Neutrophil (primary cell): ENCODE measurements around the gene MDK.

ENCODE experiments used
- H3K27ac ChIP-seq: fragments of 200-600 bp; sonication (generic); 2 replicates; pipeline ENCODE4 v1.5.1; 2016; ENCODE audit warnings: mild to moderate bottlenecking, moderate library complexity
- H3K27me3 ChIP-seq: fragments of 200-600 bp; sonication (generic); 2 replicates; pipeline ENCODE4 v1.6.0; 2016; ENCODE audit warnings: mild to moderate bottlenecking
- H3K36me3 ChIP-seq: fragments of 200-600 bp; sonication (generic); 2 replicates; pipeline ENCODE4 v1.5.1; 2017
- H3K4me1 ChIP-seq, 2 experiments: fragments of 200-600 bp in 1 of 2; sonication (generic) in 1 of 2; 1 replicate in 1 of 2; 2 replicates in 1 of 2; pipeline versions ENCODE4 v1.5.1 to v1.6.1; 2013 to 2016; ENCODE audit warnings: low read depth in 1 of 2, low read length in 1 of 2, mild to moderate bottlenecking in 1 of 2, moderate library complexity in 1 of 2; ENCODE audit not compliant: control insufficient read depth in 1 of 2, insufficient read depth in 1 of 2
- H3K4me3 ChIP-seq, 2 experiments: fragments of 200-600 bp in 1 of 2; sonication (generic) in 1 of 2; 1 replicate in 1 of 2; 2 replicates in 1 of 2; pipeline ENCODE4 v1.5.1; 2013 to 2016; ENCODE audit warnings: low read depth in 1 of 2, low read length in 1 of 2, mild to moderate bottlenecking in 1 of 2, moderate library complexity in 1 of 2
- H3K9me3 ChIP-seq: fragments of 200-600 bp; sonication (generic); 2 replicates; pipeline ENCODE4 v1.5.1; 2016
- TF ChIP-seq, protein P1 (sequence below): fragments of 200-600 bp; sonication (generic); IDR thresholded peaks from 2 replicates; pipeline ENCODE4 v1.5.1; 2016; ENCODE audit warnings: antibody characterized with exemption

The MDK gene

DNA sequence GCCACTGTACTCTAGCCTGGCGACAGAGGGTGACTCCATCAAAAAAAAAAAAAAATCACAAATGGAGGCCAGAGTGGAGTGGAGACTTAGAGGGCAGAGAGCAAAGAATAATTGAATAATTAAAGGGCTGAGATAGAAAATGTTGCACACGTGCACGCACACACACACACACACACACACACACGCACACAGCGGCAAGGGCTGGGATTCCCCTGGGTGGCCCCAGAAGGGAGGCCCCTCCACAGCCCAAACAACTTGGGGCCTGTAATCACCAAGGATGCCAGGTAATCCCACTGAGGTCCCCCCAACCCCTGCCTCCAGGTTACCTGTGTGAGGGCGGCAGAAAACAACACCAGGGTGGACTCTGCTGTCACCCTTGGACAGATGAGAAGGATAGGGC, 46.2 kb upstream of the MDK start:
- no peak overlapping the region for H3K27ac ChIP-seq
- H3K4me1 ChIP-seq = peaks cover 87 to 97% of the 10 kb centered on the region in 2 experiments
- H3K4me3 ChIP-seq = no peak overlapping the region
- H3K27me3 ChIP-seq = peaks cover 40% of the 10 kb centered on the region
- no peaks in the 10 kb centered on the region for H3K9me3 ChIP-seq
- TF ChIP-seq, protein P1, sequence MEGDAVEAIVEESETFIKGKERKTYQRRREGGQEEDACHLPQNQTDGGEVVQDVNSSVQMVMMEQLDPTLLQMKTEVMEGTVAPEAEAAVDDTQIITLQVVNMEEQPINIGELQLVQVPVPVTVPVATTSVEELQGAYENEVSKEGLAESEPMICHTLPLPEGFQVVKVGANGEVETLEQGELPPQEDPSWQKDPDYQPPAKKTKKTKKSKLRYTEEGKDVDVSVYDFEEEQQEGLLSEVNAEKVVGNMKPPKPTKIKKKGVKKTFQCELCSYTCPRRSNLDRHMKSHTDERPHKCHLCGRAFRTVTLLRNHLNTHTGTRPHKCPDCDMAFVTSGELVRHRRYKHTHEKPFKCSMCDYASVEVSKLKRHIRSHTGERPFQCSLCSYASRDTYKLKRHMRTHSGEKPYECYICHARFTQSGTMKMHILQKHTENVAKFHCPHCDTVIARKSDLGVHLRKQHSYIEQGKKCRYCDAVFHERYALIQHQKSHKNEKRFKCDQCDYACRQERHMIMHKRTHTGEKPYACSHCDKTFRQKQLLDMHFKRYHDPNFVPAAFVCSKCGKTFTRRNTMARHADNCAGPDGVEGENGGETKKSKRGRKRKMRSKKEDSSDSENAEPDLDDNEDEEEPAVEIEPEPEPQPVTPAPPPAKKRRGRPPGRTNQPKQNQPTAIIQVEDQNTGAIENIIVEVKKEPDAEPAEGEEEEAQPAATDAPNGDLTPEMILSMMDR = no peak
- no peaks in the 10 kb centered on the region for H3K36me3 ChIP-seq

DNA sequence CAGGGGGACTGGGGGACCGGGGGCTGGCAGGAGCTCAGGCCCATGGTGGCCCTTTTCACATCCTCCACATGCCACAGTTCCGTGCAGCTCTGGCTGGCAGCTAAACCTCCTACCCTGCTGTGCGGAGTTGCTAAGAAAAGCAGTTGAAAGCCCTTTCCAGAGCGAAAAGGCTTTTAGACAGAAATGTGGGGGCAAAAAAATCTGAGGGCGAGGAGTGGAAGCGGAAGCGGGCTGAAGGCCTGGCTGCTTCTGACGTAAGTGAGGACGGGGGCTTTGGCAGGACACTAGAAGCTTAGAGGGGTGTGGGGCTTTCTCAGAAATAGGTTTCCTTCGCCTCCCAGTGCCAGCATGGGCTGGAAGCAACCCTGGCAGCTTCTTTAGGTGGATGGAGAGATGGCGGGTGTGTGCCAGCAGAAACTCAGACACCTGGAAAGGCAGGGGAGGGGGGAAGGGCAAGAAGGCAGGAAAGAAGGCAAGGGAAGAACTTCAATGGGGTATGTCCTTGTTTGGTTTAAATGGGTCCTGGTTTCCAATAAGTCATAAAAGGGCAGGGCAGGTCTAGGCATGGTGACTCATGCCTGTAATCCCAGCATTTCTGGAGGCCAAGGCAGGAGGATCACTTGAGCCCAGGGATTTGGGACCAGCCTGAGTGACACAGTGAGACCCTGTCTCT, 45.4 kb upstream of the MDK start:
- H3K9me3 ChIP-seq = no peaks in the 10 kb centered on the region

DNA sequence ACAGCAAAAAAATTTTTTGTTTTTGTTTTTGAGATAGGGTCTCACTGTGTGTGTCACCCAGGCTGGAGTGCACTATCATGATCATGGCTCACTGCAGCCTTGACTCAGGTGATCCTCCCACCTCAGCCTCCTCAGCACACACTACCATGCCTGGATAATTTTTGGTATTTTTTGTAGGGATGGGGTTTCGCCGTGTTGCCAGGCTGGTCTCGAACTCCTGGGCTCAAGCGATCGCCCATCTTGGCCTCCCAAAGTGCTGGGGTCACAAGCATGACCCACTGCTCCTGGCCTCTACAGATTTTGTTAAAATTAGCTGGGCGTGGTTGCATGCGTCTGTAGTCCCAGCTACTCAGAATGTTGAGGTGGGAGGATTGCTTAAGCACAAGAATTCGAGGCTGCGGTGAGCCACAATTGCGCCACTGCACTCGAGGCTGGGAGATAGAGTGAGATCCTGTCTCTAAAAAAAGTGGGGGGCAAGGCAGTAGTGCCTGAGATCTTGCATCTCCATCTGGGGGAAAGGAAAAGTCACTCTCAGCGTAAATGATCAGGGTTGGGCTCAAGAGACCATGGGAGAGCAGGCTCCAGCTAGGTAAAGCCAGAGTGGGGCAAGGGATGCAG, 44.8 kb upstream of the MDK start:
- H3K27ac ChIP-seq = peak overlapping the region; percentile 49
- H3K4me3 ChIP-seq = peak overlapping the region; percentile 29 to 40
- peaks cover 26% of the 10 kb centered on the region for H3K27me3 ChIP-seq
- peaks cover 94 to 97% of the 10 kb centered on the region in 2 experiments for H3K4me1 ChIP-seq
- H3K9me3 ChIP-seq = no peaks in the 10 kb centered on the region
- no peaks in the 10 kb centered on the region for H3K36me3 ChIP-seq
- TF ChIP-seq, protein P1 = no peak

More for the DNA sequence above, 45.4 kb upstream of the MDK start:
- H3K4me3 ChIP-seq = peak overlapping the region; percentile 13 to 40
- no peaks in the 10 kb centered on the region for H3K36me3 ChIP-seq
- peak overlapping the region; percentile 49 for H3K27ac ChIP-seq
- H3K27me3 ChIP-seq = peaks cover 32% of the 10 kb centered on the region
- TF ChIP-seq, protein P1 = no peak
- peaks cover 90 to 97% of the 10 kb centered on the region in 2 experiments for H3K4me1 ChIP-seq

- Histone ChIP-seq H3K36me3 (no peaks in the 10 kb centered on the region), H3K27ac (no peak overlapping the region), H3K9me3 (no peaks in the 10 kb centered on the region), H3K4me1 (peaks cover 99 to 100% of the 10 kb centered on the region in 2 experiments), H3K27me3 (peaks cover 15% of the 10 kb centered on the region), H3K4me3 (peak overlapping the region in 1 of 2 experiments; percentile 40)
- TF ChIP-seq, protein P1 = no peak
Observed at GRCh38 chr11:46337626-46338345, 43.7 kb upstream of the MDK start.

- peak overlapping the region in 1 of 2 experiments; percentile 20 for H3K4me3 ChIP-seq
- peaks cover 99 to 100% of the 10 kb centered on the region in 2 experiments for H3K4me1 ChIP-seq
- no peaks in the 10 kb centered on the region for H3K9me3 ChIP-seq
- H3K27me3 ChIP-seq = peaks cover 6% of the 10 kb centered on the region
- H3K27ac ChIP-seq = peak overlapping the region; percentile 52
- H3K36me3 ChIP-seq = no peaks in the 10 kb centered on the region
- TF ChIP-seq, protein P1 = no peak
Observed at GRCh38 chr11:46338636-46338987, 42.9 kb upstream of the MDK start.
